GM12872 (cell line): Measurements from ENCODE around the gene SLC9A9.

Source experiments
- CTCF ChIP-seq: IDR thresholded peaks from 3 replicates; pipeline ENCODE4 v1.5.1; 2011; ENCODE audit warnings: low read depth, mild to moderate bottlenecking, low read length, moderate library complexity; ENCODE audit not compliant: insufficient read depth

SLC9A9 gene

GRCh38 chr3:143367171-143367570 is 481.1 kb downstream of the SLC9A9 start:
- no peak for TF ChIP-seq CTCF

GRCh38 chr3:143366672-143367071 is 481.6 kb downstream of the SLC9A9 start:
- TF ChIP-seq CTCF: no peak

- no peak for TF ChIP-seq CTCF
Measured at GRCh38 chr3:143363949-143364348, 484.3 kb downstream of the SLC9A9 start.

GRCh38 chr3:143363276-143363675 is 485.0 kb downstream of the SLC9A9 start:
- TF ChIP-seq CTCF: no peak

- TF ChIP-seq CTCF: no peak
Measured at GRCh38 chr3:143362115-143362991, 485.9 kb downstream of the SLC9A9 start.

GRCh38 chr3:143361589-143361988 is 486.7 kb downstream of the SLC9A9 start:
- no peak for TF ChIP-seq CTCF

GRCh38 chr3:143360244-143360643 is 488.0 kb downstream of the SLC9A9 start:
- TF ChIP-seq CTCF: no peak
